Daoy (cell line): ENCODE measurements around the gene ALDOB. TPM values are rescaled to one million over a fixed set of nuclear protein-coding genes. Genes with fewer than 3 reads are reported as not detected.

Experiments used
- DNase-seq: peaks from one replicate; pipeline ENCODE4 v3.0.0-alpha.2; 2015; ENCODE audit warnings: low read depth
- total RNA-seq: library from RNA; depleted of rRNA; stranded (reverse); fragments of >200 nt; shearing (Covaris generic); gene quantifications from 2 replicates; pipeline ENCODE4 v1.2.3, GENCODE V29; 2014; rRNA removed

The ALDOB gene
- total RNA-seq, 1 experiment from 2014 or later = 1.4 TPM

GRCh38 chr9:101383361-101383760, 52.2 kb downstream of the ALDOB start:
- no peak for DNase-seq

- DNase-seq = no peak
These were observed 53.7 kb downstream of the ALDOB start for GRCh38 chr9:101381833-101382342.

GRCh38 chr9:101381118-101381517, 54.5 kb downstream of the ALDOB start:
- no peak for DNase-seq

GRCh38 chr9:101380295-101380694, 55.3 kb downstream of the ALDOB start:
- DNase-seq = no peak

GRCh38 chr9:101376111-101376848, 59.3 kb downstream of the ALDOB start:
- peak; percentile 40 for DNase-seq

GRCh38 chr9:101375546-101375945, 60.0 kb downstream of the ALDOB start:
- peak; percentile 62 for DNase-seq

GRCh38 chr9:101372327-101373118, 63.1 kb downstream of the ALDOB start:
- DNase-seq = no peak

GRCh38 chr9:101371813-101372212, 63.8 kb downstream of the ALDOB start:
- no peak for DNase-seq

Other genes starting within 250 kb of the ALDOB start
- gene BAAT, start 50.8 kb downstream of the ALDOB start, total RNA-seq = 0.29 TPM in 1 of 2 replicates, not detected in the other
- gene MRPL50, start 37.2 kb downstream of the ALDOB start, total RNA-seq = 24.7 and 34.1 TPM in 2 replicates
- gene ZNF189, start 36.9 kb downstream of the ALDOB start, total RNA-seq = 11.7 and 15.2 TPM in 2 replicates
- gene RNF20, start 98.1 kb upstream of the ALDOB start, total RNA-seq = 57.2 and 65.3 TPM in 2 replicates
- gene PPP3R2, start 159.2 kb upstream of the ALDOB start, total RNA-seq = not detected in 2 replicates